Glutamatergic neuron (in vitro differentiated cells): ENCODE data around the gene ORAI3. TPM values are rescaled to one million over a fixed set of nuclear protein-coding genes. Genes with fewer than 3 reads are reported as not detected.

Experiments
- DNase-seq: peaks from one replicate; pipeline ENCODE4 v3.0.0; 2022
- H3K27ac Mint-ChIP-seq: one replicate; pipeline ENCODE4 v1.8.0; 2020; ENCODE audit warnings: mild to moderate bottlenecking, mixed read lengths, inconsistent platforms; ENCODE audit not compliant: unreplicated experiment
- H3K27me3 Mint-ChIP-seq: one replicate; pipeline ENCODE4 v1.8.0; 2020; ENCODE audit warnings: mild to moderate bottlenecking, moderate library complexity, mixed read lengths, inconsistent platforms; ENCODE audit not compliant: unreplicated experiment
- H3K36me3 Mint-ChIP-seq: one replicate; pipeline ENCODE4 v1.8.0; 2020; ENCODE audit warnings: mild to moderate bottlenecking, mixed read lengths, inconsistent platforms; ENCODE audit not compliant: unreplicated experiment
- H3K4me1 Mint-ChIP-seq: one replicate; pipeline ENCODE4 v1.8.0; 2020; ENCODE audit warnings: mild to moderate bottlenecking, low read depth, mixed read lengths, inconsistent platforms; ENCODE audit not compliant: unreplicated experiment
- H3K4me3 Mint-ChIP-seq: one replicate; pipeline ENCODE4 v1.8.0; 2020; ENCODE audit warnings: mild to moderate bottlenecking, mixed read lengths, inconsistent platforms; ENCODE audit not compliant: unreplicated experiment
- H3K9me3 Mint-ChIP-seq: one replicate; pipeline ENCODE4 v1.8.0; 2020; ENCODE audit warnings: mild to moderate bottlenecking, moderate library complexity, mixed read lengths, inconsistent platforms; ENCODE audit not compliant: unreplicated experiment
- long read RNA-seq: library from polyadenylated mRNA; unstranded; transcript quantifications from one replicate; pipeline ENCODE4 v2.0.0, GENCODE V29; 2020; ENCODE audit not compliant: unreplicated experiment
- total RNA-seq: library from RNA; stranded (reverse); fragmentation: NEBNext Ultra II Directional; extraction: Animal tissue kit (Norgen Biotek cat#: 25700); gene quantifications from one replicate; pipeline ENCODE4 v1.2.1, GENCODE V29; 2021; ENCODE audit not compliant: unreplicated experiment
- TF ChIP-seq, protein P1 (sequence below): fragments of 200-600 bp; sonication (generic); IDR thresholded peaks from one replicate; pipeline ENCODE4 v1.5.0; 2021; ENCODE audit not compliant: partially characterized antibody, unreplicated experiment

The ORAI3 gene
- 5.1 TPM for total RNA-seq
- long read RNA-seq, transcript ORAI3-201 (2 exons, 2,206 nt), result major isoform, 8 of 8 reads
- long read RNA-seq, partial matches to known transcripts, result 0 of 8 reads
- long read RNA-seq, other reads (novel, unspliced or antisense), result 0 of 8 reads

DNA sequence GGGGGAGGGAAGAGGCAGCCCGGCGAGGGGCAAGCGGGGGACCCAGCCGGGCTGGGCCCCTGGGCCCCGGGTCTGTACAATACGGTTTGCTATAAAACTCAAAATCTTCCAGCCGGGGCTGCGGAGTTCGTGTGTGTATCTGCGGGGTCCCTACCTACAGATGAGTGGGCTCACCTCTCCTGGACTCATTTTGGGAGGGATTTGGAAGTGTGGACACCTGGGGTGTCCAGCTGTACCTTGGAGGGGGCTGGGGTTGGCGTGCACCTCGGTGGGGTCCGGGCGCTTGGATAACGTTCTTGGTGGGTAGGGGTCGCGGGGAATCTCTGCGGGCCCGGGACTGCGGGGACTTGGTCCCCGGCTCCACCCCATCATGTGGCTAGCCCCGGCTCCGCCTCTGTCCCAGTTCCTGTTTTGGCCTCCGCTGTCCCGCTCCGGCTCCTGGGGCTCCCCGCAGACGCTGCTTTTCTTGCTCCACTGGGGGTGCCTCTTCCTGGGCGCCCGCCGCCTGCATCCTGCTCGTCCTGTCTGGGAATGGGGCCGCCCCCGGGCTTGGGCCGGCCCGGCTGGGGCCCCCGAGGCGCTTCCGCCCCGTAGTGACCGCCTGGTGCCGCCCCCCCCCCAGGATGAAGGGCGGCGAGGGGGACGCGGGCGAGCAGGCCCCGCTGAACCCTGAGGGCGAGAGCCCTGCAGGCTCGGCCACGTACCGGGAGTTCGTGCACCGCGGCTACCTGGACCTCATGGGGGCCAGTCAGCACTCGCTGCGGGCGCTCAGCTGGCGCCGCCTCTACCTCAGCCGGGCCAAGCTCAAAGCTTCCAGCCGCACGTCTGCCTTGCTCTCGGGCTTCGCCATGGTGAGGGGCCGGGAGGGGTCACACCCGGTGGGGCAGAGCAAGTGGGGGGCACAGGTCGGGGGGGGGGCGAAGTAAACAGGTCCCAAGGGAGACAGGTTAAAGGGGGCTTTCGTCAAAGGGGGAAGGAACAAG is at the start of gene ORAI3:
TSS of gene ORAI3 (plus strand) at position 402 of the 983 bp plus-strand sequence. CDS start at position 624, 222 bp downstream.
- Mint-ChIP-seq H3K9me3 (peaks cover 11% of the 10 kb centered on the region), H3K36me3 (peaks cover 5% of the 10 kb centered on the region), H3K4me1 (peaks cover 6% of the 10 kb centered on the region), H3K27me3 (peaks cover 10% of the 10 kb centered on the region), H3K27ac (peak within 1 kb of the TSS; percentile 73), H3K4me3 (peak within 1 kb of the TSS; percentile 85)
- TF ChIP-seq, protein P1, sequence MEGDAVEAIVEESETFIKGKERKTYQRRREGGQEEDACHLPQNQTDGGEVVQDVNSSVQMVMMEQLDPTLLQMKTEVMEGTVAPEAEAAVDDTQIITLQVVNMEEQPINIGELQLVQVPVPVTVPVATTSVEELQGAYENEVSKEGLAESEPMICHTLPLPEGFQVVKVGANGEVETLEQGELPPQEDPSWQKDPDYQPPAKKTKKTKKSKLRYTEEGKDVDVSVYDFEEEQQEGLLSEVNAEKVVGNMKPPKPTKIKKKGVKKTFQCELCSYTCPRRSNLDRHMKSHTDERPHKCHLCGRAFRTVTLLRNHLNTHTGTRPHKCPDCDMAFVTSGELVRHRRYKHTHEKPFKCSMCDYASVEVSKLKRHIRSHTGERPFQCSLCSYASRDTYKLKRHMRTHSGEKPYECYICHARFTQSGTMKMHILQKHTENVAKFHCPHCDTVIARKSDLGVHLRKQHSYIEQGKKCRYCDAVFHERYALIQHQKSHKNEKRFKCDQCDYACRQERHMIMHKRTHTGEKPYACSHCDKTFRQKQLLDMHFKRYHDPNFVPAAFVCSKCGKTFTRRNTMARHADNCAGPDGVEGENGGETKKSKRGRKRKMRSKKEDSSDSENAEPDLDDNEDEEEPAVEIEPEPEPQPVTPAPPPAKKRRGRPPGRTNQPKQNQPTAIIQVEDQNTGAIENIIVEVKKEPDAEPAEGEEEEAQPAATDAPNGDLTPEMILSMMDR, result no peak
- DNase-seq, result peak; percentile 68

- no peak for DNase-seq
- peaks cover 12% of the 10 kb centered on the region for H3K27me3 Mint-ChIP-seq
- no peak overlapping the region for H3K27ac Mint-ChIP-seq
- H3K36me3 Mint-ChIP-seq, result no peaks in the 10 kb centered on the region
- peaks cover 14% of the 10 kb centered on the region for H3K4me1 Mint-ChIP-seq
- TF ChIP-seq, protein P1, result no peak
- H3K4me3 Mint-ChIP-seq, result no peak overlapping the region
- peaks cover 17% of the 10 kb centered on the region for H3K9me3 Mint-ChIP-seq
Observed at GRCh38 chr16:30899794-30900193, 49.1 kb upstream of the ORAI3 start.

DNA sequence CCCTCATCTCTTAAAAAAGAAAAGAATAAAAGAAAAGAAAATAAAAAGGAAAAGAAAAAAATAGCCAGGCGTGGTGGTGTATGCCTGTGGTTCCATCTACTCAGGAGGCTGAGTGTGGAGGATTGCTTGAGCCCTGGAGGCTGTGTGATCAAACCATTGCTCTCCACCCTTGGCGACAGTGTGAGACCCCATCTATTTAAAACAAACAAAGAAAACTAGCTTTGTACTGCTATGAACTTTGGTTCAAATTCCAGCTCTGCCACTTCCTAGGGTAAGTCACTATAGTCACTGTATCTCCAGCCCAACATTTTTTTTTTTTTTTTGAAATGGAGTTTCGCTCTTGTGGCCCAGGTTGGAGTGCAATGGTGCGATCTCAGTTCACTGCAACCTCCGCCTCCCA is 48.3 kb upstream of the ORAI3 start:
- H3K27ac Mint-ChIP-seq, result no peak overlapping the region
- H3K4me1 Mint-ChIP-seq, result peaks cover 11% of the 10 kb centered on the region
- H3K27me3 Mint-ChIP-seq, result peaks cover 10% of the 10 kb centered on the region
- TF ChIP-seq, protein P1, result no peak
- H3K4me3 Mint-ChIP-seq, result no peak overlapping the region
- DNase-seq, result no peak
- peaks cover 13% of the 10 kb centered on the region for H3K9me3 Mint-ChIP-seq
- H3K36me3 Mint-ChIP-seq, result no peaks in the 10 kb centered on the region

DNA sequence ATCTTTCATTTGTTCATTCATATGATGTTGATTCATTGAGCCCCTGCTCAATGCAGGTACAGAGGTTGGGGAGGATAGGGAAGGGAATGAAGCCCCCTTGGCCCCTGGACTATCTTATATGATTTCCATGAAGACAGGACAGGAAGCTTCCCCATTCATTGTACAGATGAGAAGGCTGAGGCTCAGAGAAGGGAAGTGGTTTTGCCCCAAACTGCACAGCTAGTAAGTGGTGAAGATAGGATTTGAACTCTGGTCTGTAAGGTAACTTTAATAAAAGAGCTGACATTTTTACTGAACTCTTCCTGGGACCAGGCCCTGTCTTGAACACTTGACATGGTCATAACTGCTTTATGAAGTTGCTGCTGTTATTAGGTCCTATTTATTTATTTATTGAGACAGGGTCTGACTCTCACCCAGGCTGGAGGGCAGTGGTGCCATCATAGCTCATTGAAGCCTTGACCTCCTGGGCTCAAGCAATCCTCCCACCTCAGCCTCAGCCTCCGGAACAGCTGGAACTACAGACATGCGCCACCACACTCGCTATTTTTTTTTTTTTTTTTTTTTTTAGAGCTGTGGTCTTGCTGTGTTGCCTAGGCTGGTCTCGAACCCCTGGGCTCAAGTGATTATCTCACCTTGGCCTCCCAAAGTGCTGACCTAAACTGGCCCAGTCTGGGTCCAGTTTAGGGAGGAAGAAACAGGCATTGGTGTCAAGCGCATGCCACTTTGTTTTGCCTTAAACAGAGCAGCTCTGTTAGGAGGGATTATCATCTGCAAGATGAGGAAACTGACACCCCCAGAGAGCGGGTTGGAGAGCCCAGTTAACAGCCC is 47.5 kb upstream of the ORAI3 start:
- TF ChIP-seq, protein P1, result no peak
- Mint-ChIP-seq H3K36me3 (no peaks in the 10 kb centered on the region), H3K27me3 (peaks cover 6% of the 10 kb centered on the region), H3K4me1 (peaks cover 5% of the 10 kb centered on the region), H3K27ac (no peak overlapping the region), H3K4me3 (peak overlapping the region; percentile 74), H3K9me3 (peaks cover 8% of the 10 kb centered on the region)
- no peak for DNase-seq
